ENCODE data around the gene NUDT13. TPM values are rescaled to one million over a fixed set of nuclear protein-coding genes. Genes with fewer than 3 reads are reported as not detected.

The NUDT13 gene
- polyA plus RNA-seq, 2 of the 4 experiments (the other 2 are of a cell fraction) = 3.8 to 4.9 TPM

- no peak for TF ChIP-seq EHF (CRISPR knock-in tag; IDR thresholded peaks at IDR 0.05)
- no peak for TF ChIP-seq NPAS2 (CRISPR knock-in tag; IDR thresholded peaks at IDR 0.05; ENCODE audit: borderline replicate concordance)
Observed at GRCh38 chr10:73060738-73061635, 49.3 kb upstream of the NUDT13 start (continued).

- FAIRE-seq (no peak), DNase-seq (ENCODE audit: low read depth in 1 of 2, low spot score in 1 of 2) (no peak), ATAC-seq (no peak)
- WGBS (ENCODE audit: missing lambda C conversion rate) = 95% methylated on average over 1 of the region's 1 CpG
- CTCF ChIA-PET = interaction anchor here (0.6 to 2.4 kb wide), 24 partner anchors 9 to 722 kb away, joined by 3 to 15 read pairs (median 4); no protein-coding TSS in a partner anchor
- POLR2A ChIA-PET = no interaction called here
- H3K9me3 ChIP-seq = no peaks in the 10 kb centered on the region
- H3K4me2 ChIP-seq = no peak overlapping the region
- no peak overlapping the region for H3K27ac ChIP-seq
- no peak for TF ChIP-seq BCL3 (IDR thresholded peaks at IDR 0.05)
- TF ChIP-seq CHD2 (IDR thresholded peaks at IDR 0.05; ENCODE audit: low read length, partially characterized antibody) = no peak
- TF ChIP-seq TFCP2L1 (CRISPR knock-in tag; IDR thresholded peaks at IDR 0.05) = no peak
- TF ChIP-seq RAD21 (conservative IDR thresholded peaks at IDR 0.05 in 1 of 2, IDR thresholded peaks at IDR 0.05 in 1 of 2) = no peak
- no peak for TF ChIP-seq POLR2A (IDR thresholded peaks at IDR 0.05; ENCODE audit: low read length)
- no peak for TF ChIP-seq BHLHE40 (IDR thresholded peaks at IDR 0.05; ENCODE audit: low read depth, low read length)
- no peak for TF ChIP-seq SMC3 (IDR thresholded peaks at IDR 0.05)
- H3K4me3 ChIP-seq = no peak overlapping the region
- H3K4me1 ChIP-seq = no peaks in the 10 kb centered on the region
Observed at GRCh38 chr10:73061743-73062142, 48.5 kb upstream of the NUDT13 start.

- FAIRE-seq (no peak), DNase-seq (ENCODE audit: low read depth in 1 of 2, low spot score in 1 of 2) (no peak), ATAC-seq (no peak)
- POLR2A ChIA-PET = no interaction called here
- no peaks in the 10 kb centered on the region for H3K4me1 ChIP-seq
- H3K4me3 ChIP-seq = no peak overlapping the region
- CTCF ChIA-PET = interaction anchor here (1.1 kb wide), 2 partner anchors 23 to 701 kb away, joined by 3 read pairs; no protein-coding TSS in a partner anchor
- no peaks in the 10 kb centered on the region for H3K9me3 ChIP-seq
- WGBS (ENCODE audit: missing lambda C conversion rate) = 95% methylated on average over 1 of the region's 1 CpG
- H3K4me2 ChIP-seq = no peak overlapping the region
- TF ChIP-seq ATOH8 (CRISPR knock-in tag; IDR thresholded peaks at IDR 0.05; ENCODE audit: low read depth) (no peak), MAX (IDR thresholded peaks at IDR 0.05) (no peak), KDM5A (IDR thresholded peaks at IDR 0.05) (no peak), CBX8 (IDR thresholded peaks at IDR 0.05) (no peak), REST (IDR thresholded peaks at IDR 0.05) (no peak), POLR2AphosphoS2 (conservative IDR thresholded peaks at IDR 0.05; ENCODE audit: low read length) (no peak), MYC (IDR thresholded peaks at IDR 0.05; ENCODE audit: borderline replicate concordance, low read length) (no peak)
- H3K27ac ChIP-seq = no peak overlapping the region
Observed at GRCh38 chr10:73065441-73065840, 44.8 kb upstream of the NUDT13 start.
